Fibroblast of mammary gland (primary cell): ENCODE measurements around the gene ZNF669.

Source experiments
- DNase-seq: peaks from one replicate; pipeline ENCODE4 v3.0.0-alpha.2; 2010; ENCODE audit warnings: low read depth
- H3K4me3 ChIP-seq: 2 replicates; pipeline ENCODE4 v1.5.1; 2011; ENCODE audit warnings: low read depth, mild to moderate bottlenecking, low read length, moderate library complexity; ENCODE audit not compliant: control insufficient read depth
- CTCF ChIP-seq: conservative IDR thresholded peaks from 2 replicates; pipeline ENCODE4 v1.5.1; 2011; ENCODE audit warnings: low read depth, low read length, inconsistent platforms; ENCODE audit not compliant: control insufficient read depth, insufficient read depth

ZNF669 gene

GRCh38 chr1:247060771-247061170, 43.4 kb downstream of the ZNF669 start:
- TF ChIP-seq CTCF: no peak
- no peak for DNase-seq
- no peak overlapping the region for H3K4me3 ChIP-seq

GRCh38 chr1:247056071-247056470, 48.1 kb downstream of the ZNF669 start:
- TF ChIP-seq CTCF: no peak
- DNase-seq: peak; percentile 61
- H3K4me3 ChIP-seq: no peak overlapping the region

GRCh38 chr1:247054992-247055415, 49.2 kb downstream of the ZNF669 start:
- no peak overlapping the region for H3K4me3 ChIP-seq
- TF ChIP-seq CTCF: no peak
- peak; percentile 70 for DNase-seq
